PC-9 (cell line): ENCODE results near the gene TENM4.

Experiments used
- CTCF ChIP-seq: fragments of 200-600 bp; sonication (generic); conservative IDR thresholded peaks from 2 replicates; pipeline ENCODE4 v1.6.1; 2017; ENCODE audit warnings: mixed run types, antibody characterized with exemption, mild to moderate bottlenecking, moderate library complexity
- EZH2 ChIP-seq: fragments of 200-600 bp; sonication (generic); IDR thresholded peaks from 2 replicates; pipeline ENCODE4 v1.8.0; 2017; ENCODE audit warnings: antibody characterized with exemption, low read depth

GRCh38 chr11:79276736-79277325, 164.0 kb downstream of the TENM4 start:
- no peak for TF ChIP-seq CTCF
- TF ChIP-seq EZH2, result no peak
